ENCODE data around the gene RAD51B. TPM values are rescaled to one million over a fixed set of nuclear protein-coding genes. Genes with fewer than 3 reads are reported as not detected.

Gene RAD51B
- total RNA-seq, 1 donor from 2014 or later: 3.8 TPM

- DNase-seq (ENCODE audit: low spot score): no peak
- intact Hi-C loops (cut with DNase I): loop anchor here (5.0 kb wide), 3 partner anchors 95 to 450 kb away; no protein-coding TSS in a partner anchor
Observed at GRCh38 chr14:68392393-68393141, 573.0 kb downstream of the RAD51B start.

- intact Hi-C loops (cut with DNase I): loop anchor here (5.0 kb wide), 3 partner anchors 96 to 451 kb away; no protein-coding TSS in a partner anchor
- no peak for DNase-seq (ENCODE audit: low spot score)
Observed at GRCh38 chr14:68393259-68393658, 573.7 kb downstream of the RAD51B start.

DNA sequence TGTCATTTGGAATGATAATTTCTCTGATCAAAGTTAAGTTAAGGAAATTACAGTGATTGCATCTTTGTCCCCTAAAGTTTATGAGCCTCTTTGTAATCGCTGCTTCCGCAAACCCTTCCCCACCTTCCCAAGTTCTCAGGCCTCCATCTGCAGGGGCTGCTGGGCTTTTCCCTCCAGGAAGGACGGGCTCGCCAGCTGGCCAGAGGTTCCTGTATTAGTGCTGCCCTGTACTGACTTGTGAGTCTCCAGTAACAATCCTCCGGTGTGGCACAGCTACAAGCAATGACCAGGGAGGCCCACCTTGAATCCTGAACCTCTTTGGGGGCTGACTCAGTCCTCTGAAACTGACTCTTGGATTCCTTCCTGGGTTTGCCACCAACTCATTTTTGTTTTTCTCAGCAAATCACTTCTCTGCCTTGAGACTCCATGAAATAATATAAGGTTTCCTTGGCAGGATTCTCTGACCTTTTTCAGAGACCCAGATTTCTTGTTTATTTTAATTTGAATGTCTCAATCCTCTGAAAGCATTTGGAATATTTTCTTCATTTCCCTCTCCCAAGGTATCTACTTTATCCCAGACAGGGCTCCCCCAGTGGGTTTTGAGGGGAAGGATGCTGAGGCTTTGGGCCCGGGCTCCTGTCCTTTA, 574.7 kb downstream of the RAD51B start:
- intact Hi-C loops (cut with DNase I): loop anchor here (5.0 kb wide), 3 partner anchors 97 to 452 kb away; no protein-coding TSS in a partner anchor
- no peak for DNase-seq (ENCODE audit: low spot score)

GRCh38 chr14:68394764-68395143, 575.2 kb downstream of the RAD51B start:
- intact Hi-C loops (cut with DNase I): loop anchor here (5.0 kb wide), 3 partner anchors 97 to 452 kb away; no protein-coding TSS in a partner anchor
- DNase-seq (ENCODE audit: low spot score): no peak

DNA sequence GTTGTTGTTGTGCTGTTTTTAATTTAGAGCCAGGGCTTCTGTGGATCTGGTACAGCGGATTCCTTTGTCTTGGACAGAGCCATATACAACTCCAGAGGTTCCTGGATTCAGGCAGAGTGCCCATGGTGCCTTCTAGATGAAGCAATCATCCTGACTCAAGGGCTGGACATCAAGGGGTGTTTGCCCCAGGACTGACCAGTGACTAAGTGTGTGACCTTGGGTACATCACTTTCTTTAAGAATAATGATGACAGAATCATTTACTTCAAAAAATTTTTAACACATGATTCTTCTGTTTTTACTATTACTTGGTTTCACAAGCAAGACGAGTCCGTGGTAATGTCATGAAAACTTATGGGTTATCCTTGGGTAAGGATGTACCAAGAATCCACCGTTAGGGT, 576.0 kb downstream of the RAD51B start:
- intact Hi-C loops (cut with DNase I): no loop called here

DNA sequence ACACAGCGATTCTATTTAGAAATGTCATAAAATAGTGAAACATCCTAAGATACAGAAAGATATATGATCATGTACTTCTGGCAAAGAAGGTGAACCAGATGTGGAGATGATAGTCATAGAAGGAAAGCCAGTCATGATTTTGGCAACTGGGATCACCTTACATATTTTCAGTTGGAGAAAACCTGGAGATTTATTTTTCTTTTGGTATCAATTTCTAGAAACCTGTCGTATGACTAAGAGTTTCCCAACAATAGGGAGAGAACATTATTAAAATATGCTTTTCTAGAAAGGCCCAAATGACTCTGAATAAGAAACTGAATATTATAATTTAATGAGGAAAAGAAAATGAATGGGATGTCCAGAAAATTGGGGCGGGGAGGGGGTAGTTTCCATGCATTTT, 576.9 kb downstream of the RAD51B start:
- intact Hi-C loops (cut with DNase I): no loop called here
- no peak for DNase-seq (ENCODE audit: low spot score)

More for the DNA sequence above, 576.0 kb downstream of the RAD51B start:
- DNase-seq (ENCODE audit: low spot score): no peak

DNA sequence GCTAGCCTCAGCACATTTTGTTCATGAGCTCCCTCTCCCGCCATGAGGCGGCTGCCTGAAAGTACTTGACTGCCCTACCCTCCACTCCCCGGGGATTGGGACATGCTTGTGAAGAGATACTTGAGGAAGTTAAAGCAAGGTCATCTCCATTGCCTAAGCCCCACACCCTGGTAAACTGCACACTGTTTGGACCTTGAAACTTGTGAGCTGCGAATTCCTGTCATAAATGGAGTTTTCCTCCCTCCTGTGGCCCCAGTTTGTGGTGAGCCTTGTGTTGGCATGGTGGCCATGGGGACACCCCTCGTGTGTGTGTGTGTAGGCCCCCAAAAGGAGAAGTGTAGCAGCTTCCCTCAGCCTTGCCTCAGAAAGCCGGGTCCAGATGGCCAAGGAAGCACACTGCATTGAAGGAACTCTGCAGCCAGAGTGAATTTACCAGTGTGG, 577.8 kb downstream of the RAD51B start:
- peak; percentile 83 for DNase-seq (ENCODE audit: low spot score)
- intact Hi-C loops (cut with DNase I): no loop called here

- no peak for DNase-seq (ENCODE audit: low spot score)
- intact Hi-C loops (cut with DNase I): no loop called here
Observed at GRCh38 chr14:68397822-68398221, 578.2 kb downstream of the RAD51B start.

DNA sequence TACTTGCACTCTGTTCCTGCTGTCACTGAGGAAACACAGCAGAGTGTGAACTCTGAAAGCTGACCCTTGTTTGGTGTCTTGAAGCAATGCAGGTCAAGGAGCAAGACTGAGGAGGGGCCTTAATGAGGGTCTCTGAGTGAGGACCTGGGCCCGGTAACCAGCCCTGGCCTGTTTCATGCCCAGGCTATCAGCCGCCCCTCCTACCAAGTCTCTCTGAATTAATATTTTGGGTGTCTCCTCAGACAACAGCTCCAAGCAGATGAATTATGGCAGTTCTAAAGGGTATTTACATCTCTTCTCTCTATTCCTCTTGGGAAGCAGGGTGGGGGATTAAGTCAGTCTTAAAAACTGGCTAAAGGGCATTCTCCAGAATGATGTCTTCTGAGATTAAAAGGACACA, 578.8 kb downstream of the RAD51B start:
- intact Hi-C loops (cut with DNase I): no loop called here
- no peak for DNase-seq (ENCODE audit: low spot score)

DNA sequence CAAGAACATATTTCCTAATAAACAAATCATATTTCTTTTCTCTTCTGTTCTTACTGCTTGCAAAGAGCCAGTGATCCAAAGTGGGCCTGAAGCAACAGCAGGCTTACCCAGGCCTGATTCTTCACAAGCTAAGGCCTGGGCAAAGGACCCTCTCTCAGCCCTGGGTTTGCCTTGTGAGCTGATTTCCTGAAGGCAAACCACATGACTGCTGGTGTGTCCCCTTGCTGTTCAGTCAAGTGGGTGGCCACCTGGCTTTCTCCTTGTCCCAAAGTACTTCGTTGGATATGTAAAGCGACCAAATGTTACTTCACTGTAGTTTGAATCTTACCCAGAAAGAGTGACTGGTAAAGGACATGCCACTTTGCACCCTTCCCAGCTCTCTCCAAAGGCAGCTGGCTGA, 580.4 kb downstream of the RAD51B start:
- intact Hi-C loops (cut with DNase I): loop anchor here (5.0 kb wide), 1 partner anchor 397 kb away; no protein-coding TSS in a partner anchor

GRCh38 chr14:68401317-68401716, 581.7 kb downstream of the RAD51B start:
- DNase-seq (ENCODE audit: low spot score): no peak
- intact Hi-C loops (cut with DNase I): loop anchor here (5.0 kb wide), 1 partner anchor 396 kb away; no protein-coding TSS in a partner anchor

More for the DNA sequence above, 580.4 kb downstream of the RAD51B start:
- no peak for DNase-seq (ENCODE audit: low spot score)

GRCh38 chr14:68401855-68402254, 582.3 kb downstream of the RAD51B start:
- no peak for DNase-seq (ENCODE audit: low spot score)
- intact Hi-C loops (cut with DNase I): loop anchor here (5.0 kb wide), 1 partner anchor 395 kb away; no protein-coding TSS in a partner anchor

DNA sequence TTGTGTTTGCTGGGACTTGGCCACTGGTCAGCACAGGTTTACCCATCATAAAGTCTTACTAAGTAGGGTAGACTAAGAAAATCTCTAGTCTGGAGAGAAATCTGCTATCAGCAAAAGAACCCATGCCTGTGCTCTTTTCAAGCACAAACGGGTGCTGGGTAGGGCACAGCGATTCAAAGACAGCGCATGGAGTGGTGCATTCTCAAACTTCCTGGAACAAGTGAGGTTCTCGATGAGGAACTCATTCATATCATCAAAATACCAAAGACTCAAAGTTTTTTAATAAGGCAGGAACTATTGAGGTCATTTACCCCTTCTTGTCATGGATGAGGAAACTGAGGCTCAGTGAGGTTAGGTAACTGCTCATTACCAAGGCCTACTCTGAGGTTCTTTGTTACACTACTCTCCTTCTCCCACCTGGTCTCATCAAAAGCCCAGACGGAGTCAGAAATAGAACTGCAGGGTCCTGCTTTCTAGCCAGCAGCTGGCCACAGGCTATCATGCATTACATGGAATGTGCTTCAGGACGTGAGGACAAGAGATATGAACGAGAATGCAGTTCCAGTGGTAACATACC, 583.0 kb downstream of the RAD51B start:
- DNase-seq (ENCODE audit: low spot score): no peak
- intact Hi-C loops (cut with DNase I): loop anchor here (5.0 kb wide), 1 partner anchor 395 kb away; no protein-coding TSS in a partner anchor

DNA sequence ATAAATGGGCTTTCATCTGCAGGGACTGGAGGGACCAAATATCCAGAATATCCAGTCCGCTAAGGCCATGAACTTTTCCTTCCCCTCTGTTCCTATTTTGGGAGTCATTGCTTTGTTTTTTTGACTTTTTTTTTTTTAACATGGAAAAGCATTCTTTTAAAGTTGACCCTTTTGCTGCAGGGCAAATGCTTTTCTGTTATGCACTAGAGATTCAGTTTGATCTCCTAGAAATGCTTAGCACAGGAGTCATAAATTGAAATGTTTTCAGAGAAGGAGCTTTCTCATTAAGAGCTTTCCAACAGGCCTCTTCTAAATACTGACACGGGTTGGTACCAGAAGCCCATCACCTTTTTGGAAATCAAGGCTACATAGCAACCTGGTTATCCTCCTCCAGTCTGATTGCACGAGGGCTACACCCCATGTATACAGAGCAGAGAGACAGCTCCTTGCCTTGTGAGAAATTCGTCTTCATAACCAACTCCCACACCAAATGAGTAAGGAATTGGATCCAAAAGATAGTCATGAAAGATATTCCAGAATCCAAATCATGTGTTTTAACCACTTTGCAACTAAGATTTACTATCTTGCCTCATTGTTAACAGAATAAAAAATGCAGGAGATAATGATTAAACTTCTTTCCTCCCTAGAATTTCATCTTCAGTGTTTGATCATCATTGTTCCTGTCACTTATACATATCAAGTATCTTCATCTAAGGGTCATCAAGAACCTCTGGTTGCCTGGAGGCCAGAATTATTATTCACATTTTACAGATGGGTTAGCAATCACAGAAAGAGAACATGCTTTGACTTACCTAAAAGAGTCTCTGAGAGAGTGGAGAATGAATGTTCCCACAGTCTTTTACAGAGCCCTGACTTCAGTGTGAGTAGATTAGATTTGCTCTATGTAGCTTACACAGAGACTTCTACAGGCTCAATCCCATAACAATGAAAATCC, 583.9 kb downstream of the RAD51B start:
- intact Hi-C loops (cut with DNase I): loop anchor here (5.0 kb wide), 1 partner anchor 394 kb away; no protein-coding TSS in a partner anchor

DNA sequence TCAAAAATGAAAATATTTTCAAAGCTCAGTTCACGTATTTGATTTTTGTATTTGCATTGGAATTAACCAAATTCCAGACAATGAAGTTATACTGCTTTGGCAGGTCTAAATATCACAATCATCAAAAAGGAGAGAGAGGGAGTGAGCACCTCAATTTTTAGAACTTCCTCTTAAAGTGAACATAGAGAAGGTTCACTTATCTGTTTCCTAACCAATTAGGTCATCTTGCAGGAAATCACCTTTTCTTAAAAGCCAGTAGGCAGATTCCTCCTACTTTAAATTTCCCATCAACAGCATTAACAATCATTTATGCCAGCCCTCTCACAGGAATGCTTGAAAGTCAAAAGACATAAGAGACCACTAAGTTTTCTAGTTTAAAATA, 584.6 kb downstream of the RAD51B start:
- intact Hi-C loops (cut with DNase I): loop anchor here (5.0 kb wide), 1 partner anchor 393 kb away; no protein-coding TSS in a partner anchor
- DNase-seq (ENCODE audit: low spot score): no peak

More for the DNA sequence above, 583.9 kb downstream of the RAD51B start:
- no peak for DNase-seq (ENCODE audit: low spot score)

DNA sequence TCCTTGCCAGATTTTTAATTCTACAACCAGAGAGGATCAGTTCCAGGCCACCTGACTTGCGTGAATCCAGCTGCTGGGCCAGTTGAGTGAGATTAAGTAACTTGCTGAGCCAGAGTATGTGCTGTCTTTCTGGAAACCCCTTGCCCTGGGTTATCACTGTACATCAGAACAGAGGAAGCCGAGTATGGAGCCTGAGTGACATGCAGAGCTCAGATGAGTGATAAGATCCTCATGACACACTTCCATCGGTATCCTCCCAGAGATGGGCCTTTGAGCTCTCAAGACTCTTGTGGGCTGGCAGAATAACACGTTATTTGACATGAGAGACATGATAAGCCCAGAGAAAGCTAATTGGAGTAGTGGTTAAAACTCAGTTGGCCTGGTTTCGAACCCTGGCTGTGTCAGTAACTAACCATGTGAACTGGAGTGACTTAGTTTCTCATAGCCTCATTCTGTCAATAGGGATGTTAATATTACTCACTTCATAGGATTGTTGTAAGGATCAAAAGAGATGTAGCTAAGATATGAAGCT, 585.1 kb downstream of the RAD51B start:
- intact Hi-C loops (cut with DNase I): loop anchor here (5.0 kb wide), 1 partner anchor 393 kb away; no protein-coding TSS in a partner anchor
- no peak for DNase-seq (ENCODE audit: low spot score)

DNA sequence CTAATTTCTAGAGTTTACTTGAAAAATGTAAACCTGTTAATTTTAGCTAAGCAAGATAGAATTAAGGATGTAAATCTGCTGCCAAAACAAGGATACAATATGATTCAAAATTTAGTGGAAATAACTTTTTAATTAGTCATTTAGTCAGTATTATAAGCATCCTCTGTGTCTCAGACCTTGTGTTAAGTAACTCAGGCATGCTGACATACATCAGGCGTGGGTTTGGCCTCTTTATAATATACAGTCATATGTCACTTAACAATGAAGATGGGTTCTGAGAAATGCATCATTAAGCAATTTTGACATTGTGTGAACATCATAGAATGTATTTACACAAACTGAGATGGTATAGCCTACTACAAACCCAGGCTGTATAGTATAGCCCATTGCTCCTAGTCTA, 586.4 kb downstream of the RAD51B start:
- no peak for DNase-seq (ENCODE audit: low spot score)
- intact Hi-C loops (cut with DNase I): no loop called here

GRCh38 chr14:68407285-68407684, 587.7 kb downstream of the RAD51B start:
- no peak for DNase-seq (ENCODE audit: low spot score)
- intact Hi-C loops (cut with DNase I): no loop called here

DNA sequence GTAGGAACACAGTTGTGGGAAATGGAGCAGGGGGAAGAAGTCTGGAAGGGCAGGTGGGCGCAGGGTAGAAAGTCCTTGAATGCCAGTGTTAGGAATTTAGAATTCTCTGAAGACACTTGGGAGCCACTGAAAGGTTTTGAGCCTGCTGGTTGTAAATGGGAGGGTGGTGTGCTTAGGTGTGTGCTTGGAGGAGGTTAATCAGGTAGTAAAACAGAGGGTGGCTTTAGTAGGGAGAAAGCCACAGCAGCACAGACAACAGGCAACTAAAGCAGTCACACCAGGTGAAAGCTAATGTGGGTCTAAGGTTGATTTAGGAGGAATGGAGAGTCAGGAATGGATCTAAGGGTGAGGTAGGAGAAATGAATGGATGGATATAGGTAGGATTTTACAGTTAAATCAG, 588.2 kb downstream of the RAD51B start:
- DNase-seq (ENCODE audit: low spot score): no peak
- intact Hi-C loops (cut with DNase I): no loop called here
